SH-SY5Y (cell line): ENCODE results near the gene MEIOC.

Experiments
- GATA2 ChIP-seq: IDR thresholded peaks from 2 replicates; pipeline ENCODE4 v1.6.1; 2011; ENCODE audit warnings: mild to moderate bottlenecking, low read depth, low read length
- GATA3 ChIP-seq: IDR thresholded peaks from 2 replicates; pipeline ENCODE4 v1.6.1; 2011; ENCODE audit warnings: low read depth, mild to moderate bottlenecking, low read length, moderate library complexity

DNA sequence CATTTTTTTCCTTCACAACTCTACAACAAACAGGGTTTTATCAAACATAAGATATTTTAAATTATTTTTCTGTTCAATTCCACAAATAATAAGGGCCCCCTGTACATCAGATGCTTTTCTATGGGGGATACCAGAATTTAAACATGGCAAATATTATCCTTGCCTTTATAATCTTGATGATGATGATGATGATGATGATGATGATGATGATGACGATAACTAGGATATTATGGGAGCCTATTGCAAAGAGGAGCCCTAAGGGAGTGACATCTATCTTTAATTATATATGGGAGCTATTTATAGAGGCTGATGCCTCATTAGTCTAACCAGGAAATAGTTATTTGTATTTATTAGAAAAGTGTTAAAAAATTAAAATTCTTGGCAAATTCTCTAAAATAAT lies 6.8 kb downstream of the MEIOC start:
- no peak for TF ChIP-seq GATA2
- TF ChIP-seq GATA3, result no peak
